Keratinocyte (primary cell): Measurements from ENCODE around the gene TAS1R3. TPM values are rescaled to one million over a fixed set of nuclear protein-coding genes. Genes with fewer than 3 reads are reported as not detected.

Experiments
- DNase-seq: peaks from one replicate; pipeline ENCODE4 v3.0.0-alpha.2; 2011; ENCODE audit warnings: low read depth, missing footprints, low spot score
- FAIRE-seq: peaks from 2 replicates; lab custom pipeline; 2011; peaks lifted over from hg19 to GRCh38; lab: Jason Lieb, UNC
- H2AFZ ChIP-seq: 2 replicates; pipeline ENCODE4 v1.6.0; 2012; ENCODE audit warnings: low read length, control low read depth, inconsistent platforms; ENCODE audit not compliant: control insufficient read depth
- H3K27ac ChIP-seq: 2 replicates; pipeline ENCODE4 v1.5.1; 2011; ENCODE audit warnings: low read length; ENCODE audit not compliant: control insufficient read depth, insufficient read depth
- H3K27me3 ChIP-seq: 3 replicates; pipeline ENCODE4 v1.6.0; 2011; ENCODE audit warnings: low read length; ENCODE audit not compliant: control insufficient read depth, insufficient read depth; ENCODE audit errors: extremely low read depth
- H3K36me3 ChIP-seq, 2 experiments: 2 replicates in 1 of 2; 3 replicates in 1 of 2; pipeline ENCODE4 v1.5.1; 2011; ENCODE audit warnings: low read length in 2 of 2, mild to moderate bottlenecking in 1 of 2; ENCODE audit not compliant: control insufficient read depth in 2 of 2, insufficient read depth in 2 of 2; ENCODE audit errors: extremely low read depth in 1 of 2
- H3K4me1 ChIP-seq: 3 replicates; pipeline ENCODE4 v1.5.1; 2011; ENCODE audit warnings: low read length; ENCODE audit not compliant: control insufficient read depth, insufficient read depth; ENCODE audit errors: extremely low read depth
- H3K4me2 ChIP-seq: 3 replicates; pipeline ENCODE4 v1.6.0; 2011; ENCODE audit warnings: low read depth, low read length; ENCODE audit not compliant: control insufficient read depth, insufficient read depth; ENCODE audit errors: extremely low read depth
- H3K4me3 ChIP-seq, 3 experiments: fragments of 200-600 bp in 1 of 3; sonication (generic) in 1 of 3; 2 replicates in 2 of 3; 3 replicates in 1 of 3; pipeline ENCODE4 v1.5.1; 2011 to 2016; ENCODE audit warnings: low read length in 3 of 3, mild to moderate bottlenecking in 3 of 3, control low read depth in 2 of 3, inconsistent platforms in 1 of 3, low read depth in 1 of 3, mixed read lengths in 1 of 3, mixed run types in 1 of 3, moderate library complexity in 1 of 3; ENCODE audit not compliant: control insufficient read depth in 2 of 3, insufficient read depth in 2 of 3; ENCODE audit errors: extremely low read depth in 1 of 3
- H3K79me2 ChIP-seq: 2 replicates; pipeline ENCODE4 v1.6.0; 2012; ENCODE audit warnings: low read length; ENCODE audit not compliant: control insufficient read depth, insufficient read depth
- H3K9ac ChIP-seq: 3 replicates; pipeline ENCODE4 v1.6.0; 2011; ENCODE audit warnings: low read length; ENCODE audit not compliant: control insufficient read depth, insufficient read depth; ENCODE audit errors: extremely low read depth
- H3K9me1 ChIP-seq: 3 replicates; pipeline ENCODE4 v1.6.0; 2011; ENCODE audit warnings: low read length; ENCODE audit not compliant: control insufficient read depth, insufficient read depth; ENCODE audit errors: extremely low read depth
- H3K9me3 ChIP-seq: 2 replicates; pipeline ENCODE4 v1.5.1; 2012; ENCODE audit warnings: low read depth, low read length; ENCODE audit not compliant: control insufficient read depth
- H4K20me1 ChIP-seq: 3 replicates; pipeline ENCODE4 v1.6.0; 2011; ENCODE audit warnings: low read length; ENCODE audit not compliant: control insufficient read depth, insufficient read depth; ENCODE audit errors: extremely low read depth
- EZH2 ChIP-seq: IDR thresholded peaks from one replicate; pipeline ENCODE4 v1.6.1; 2012; ENCODE audit warnings: inconsistent platforms, mild to moderate bottlenecking, low read length, moderate library complexity
- dilution Hi-C: fragments of 300-500 bp; cut with MboI; formaldehyde crosslinking; loops from one replicate; pipeline ENCODE4 v1.7.0; 2020; ENCODE audit warnings: low sequenced_read_pairs; ENCODE audit not compliant: extremely low pct_ligation_motif_present
- polyA plus RNA-seq, 5 experiments: library from polyadenylated mRNA; depleted of rRNA in 3 of 5; stranded (reverse) in 3 of 5; stranded (forward) in 1 of 5; unstranded in 1 of 5; fragments of >200 nt; gene quantifications; 1 replicate in 1 of 5; 2 replicates in 3 of 5; 3 replicates in 1 of 5; pipeline versions ENCODE4 v1.2.1 to v1.2.3, GENCODE V29; 2011 to 2012; ENCODE audit warnings: missing spikeins in 2 of 5, low read depth in 1 of 5, low replicate concordance in 1 of 5
- TF ChIP-seq, protein P1 (sequence below), 3 experiments: IDR thresholded peaks in 1 of 3; conservative IDR thresholded peaks in 1 of 3; optimal IDR thresholded peaks in 1 of 3; 2 replicates in 2 of 3; 3 replicates in 1 of 3; pipeline versions ENCODE3 to v1.5.1; 2011; ENCODE audit warnings: low read length in 3 of 3, mild to moderate bottlenecking in 3 of 3, moderate library complexity in 2 of 3, control low read depth in 1 of 3, inconsistent platforms in 1 of 3; ENCODE audit not compliant: insufficient read depth in 2 of 3; ENCODE audit errors: extremely low read depth in 1 of 3

The TAS1R3 gene
- polyA plus RNA-seq, 1 donor (not counting 4 experiments of a cell fraction or from before 2014, with no cell fraction given): 0.04 TPM

DNA sequence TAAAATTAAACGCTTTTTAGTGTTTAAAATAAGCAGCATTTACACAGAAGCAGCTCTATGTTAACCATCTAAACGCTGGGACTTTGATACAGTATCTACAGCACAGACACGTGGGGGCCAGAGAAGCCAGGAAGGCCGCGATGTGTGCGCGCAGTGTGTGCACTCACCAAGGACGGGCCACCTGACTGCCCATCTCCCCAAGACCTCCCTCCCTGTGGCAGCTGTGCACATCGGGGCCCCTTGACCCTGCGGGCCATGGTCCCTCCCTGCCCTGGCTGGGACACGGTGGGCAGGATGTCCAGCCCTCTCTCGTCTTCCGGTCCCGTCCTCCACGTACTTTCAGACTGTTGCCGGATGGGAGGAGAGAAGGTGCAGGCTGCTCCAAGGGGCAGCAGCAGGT is 4.2 kb downstream of the TAS1R3 start:
- Histone ChIP-seq H4K20me1 (peaks cover 31% of the 10 kb centered on the region), H3K36me3 (peaks cover 7 to 12% of the 10 kb centered on the region in 2 experiments), H3K4me3 (no peak overlapping the region), H3K4me1 (peaks cover 32% of the 10 kb centered on the region), H3K27ac (no peak overlapping the region), H3K9me3 (no peaks in the 10 kb centered on the region), H3K9ac (no peak overlapping the region), H3K79me2 (peaks cover under 1% of the 10 kb centered on the region), H3K27me3 (peaks cover 11% of the 10 kb centered on the region), H2AFZ (no peak overlapping the region), H3K9me1 (no peaks in the 10 kb centered on the region), H3K4me2 (no peak overlapping the region)
- no peak for DNase-seq
- dilution Hi-C loops: no loop called here
- TF ChIP-seq, protein P1, sequence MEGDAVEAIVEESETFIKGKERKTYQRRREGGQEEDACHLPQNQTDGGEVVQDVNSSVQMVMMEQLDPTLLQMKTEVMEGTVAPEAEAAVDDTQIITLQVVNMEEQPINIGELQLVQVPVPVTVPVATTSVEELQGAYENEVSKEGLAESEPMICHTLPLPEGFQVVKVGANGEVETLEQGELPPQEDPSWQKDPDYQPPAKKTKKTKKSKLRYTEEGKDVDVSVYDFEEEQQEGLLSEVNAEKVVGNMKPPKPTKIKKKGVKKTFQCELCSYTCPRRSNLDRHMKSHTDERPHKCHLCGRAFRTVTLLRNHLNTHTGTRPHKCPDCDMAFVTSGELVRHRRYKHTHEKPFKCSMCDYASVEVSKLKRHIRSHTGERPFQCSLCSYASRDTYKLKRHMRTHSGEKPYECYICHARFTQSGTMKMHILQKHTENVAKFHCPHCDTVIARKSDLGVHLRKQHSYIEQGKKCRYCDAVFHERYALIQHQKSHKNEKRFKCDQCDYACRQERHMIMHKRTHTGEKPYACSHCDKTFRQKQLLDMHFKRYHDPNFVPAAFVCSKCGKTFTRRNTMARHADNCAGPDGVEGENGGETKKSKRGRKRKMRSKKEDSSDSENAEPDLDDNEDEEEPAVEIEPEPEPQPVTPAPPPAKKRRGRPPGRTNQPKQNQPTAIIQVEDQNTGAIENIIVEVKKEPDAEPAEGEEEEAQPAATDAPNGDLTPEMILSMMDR (optimal IDR thresholded peaks at IDR 0.05 in 1 of 3, IDR thresholded peaks at IDR 0.05 in 1 of 3, conservative IDR thresholded peaks at IDR 0.05 in 1 of 3; ENCODE audit: extremely low read depth in 1 of 3, insufficient read depth in 2 of 3, low read length in 3 of 3): no peak
- TF ChIP-seq EZH2: no peak
- FAIRE-seq: no peak

DNA sequence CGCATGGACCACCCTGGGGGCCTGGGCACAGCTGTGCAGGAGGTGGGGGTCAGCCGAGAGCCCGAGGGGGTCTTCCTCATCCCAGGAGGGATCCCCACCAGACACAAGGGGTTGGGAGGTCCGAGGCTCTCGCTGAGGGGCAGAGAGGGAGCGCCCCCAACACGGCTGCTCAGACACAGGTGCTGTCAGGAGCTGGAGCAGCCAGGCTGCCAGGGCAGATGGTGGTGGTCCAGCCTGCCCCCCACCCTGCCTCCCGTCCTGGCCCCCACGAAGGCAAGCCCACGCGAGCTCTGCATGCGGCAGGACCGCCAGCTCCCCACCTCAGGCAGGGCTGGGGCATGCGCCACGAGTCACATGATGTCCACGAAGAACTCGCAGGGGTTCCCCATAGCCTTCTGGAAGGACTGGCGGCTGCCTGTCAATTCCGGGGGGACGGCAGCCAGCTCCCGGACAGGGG is 4.7 kb downstream of the TAS1R3 start:
- H4K20me1 ChIP-seq: peaks cover 36% of the 10 kb centered on the region
- FAIRE-seq: no peak
- no peak overlapping the region for H3K4me3 ChIP-seq
- H3K27me3 ChIP-seq: peaks cover 11% of the 10 kb centered on the region
- peaks cover 9 to 18% of the 10 kb centered on the region in 2 experiments for H3K36me3 ChIP-seq
- H3K27ac ChIP-seq: no peak overlapping the region
- no peak overlapping the region for H2AFZ ChIP-seq
- no peak overlapping the region for H3K9ac ChIP-seq
- dilution Hi-C loops: no loop called here
- no peak overlapping the region for H3K4me2 ChIP-seq
- no peak for DNase-seq
- no peaks in the 10 kb centered on the region for H3K9me3 ChIP-seq
- TF ChIP-seq, protein P1 (optimal IDR thresholded peaks at IDR 0.05 in 1 of 3, IDR thresholded peaks at IDR 0.05 in 1 of 3, conservative IDR thresholded peaks at IDR 0.05 in 1 of 3; ENCODE audit: extremely low read depth in 1 of 3, insufficient read depth in 2 of 3, low read length in 3 of 3): no peak
- no peak for TF ChIP-seq EZH2
- H3K4me1 ChIP-seq: peaks cover 32% of the 10 kb centered on the region
- H3K79me2 ChIP-seq: peaks cover 5% of the 10 kb centered on the region
- H3K9me1 ChIP-seq: no peaks in the 10 kb centered on the region
